Ovary (tissue), 3 donors: ENCODE measurements around the gene SPATA45.

Experiments used
- EP300 ChIP-seq: sonication (generic); formaldehyde crosslinking; IDR thresholded peaks from one replicate; pipeline ENCODE4 v1.6.1; 2017; ENCODE audit warnings: antibody characterized with exemption
- TF ChIP-seq, protein P1 (sequence below), 3 donors: fragments of 450-650 bp in 2 of 3; fragments of 200-600 bp in 1 of 3; IDR thresholded peaks; one replicate each; pipeline versions ENCODE4 v1.5.1 to v1.8.0; 2016 to 2022; ENCODE audit warnings: antibody characterized with exemption in 3 of 3, mild to moderate bottlenecking in 1 of 3
- donor health status: DM: no; HTN: no; CAD: no.

DNA sequence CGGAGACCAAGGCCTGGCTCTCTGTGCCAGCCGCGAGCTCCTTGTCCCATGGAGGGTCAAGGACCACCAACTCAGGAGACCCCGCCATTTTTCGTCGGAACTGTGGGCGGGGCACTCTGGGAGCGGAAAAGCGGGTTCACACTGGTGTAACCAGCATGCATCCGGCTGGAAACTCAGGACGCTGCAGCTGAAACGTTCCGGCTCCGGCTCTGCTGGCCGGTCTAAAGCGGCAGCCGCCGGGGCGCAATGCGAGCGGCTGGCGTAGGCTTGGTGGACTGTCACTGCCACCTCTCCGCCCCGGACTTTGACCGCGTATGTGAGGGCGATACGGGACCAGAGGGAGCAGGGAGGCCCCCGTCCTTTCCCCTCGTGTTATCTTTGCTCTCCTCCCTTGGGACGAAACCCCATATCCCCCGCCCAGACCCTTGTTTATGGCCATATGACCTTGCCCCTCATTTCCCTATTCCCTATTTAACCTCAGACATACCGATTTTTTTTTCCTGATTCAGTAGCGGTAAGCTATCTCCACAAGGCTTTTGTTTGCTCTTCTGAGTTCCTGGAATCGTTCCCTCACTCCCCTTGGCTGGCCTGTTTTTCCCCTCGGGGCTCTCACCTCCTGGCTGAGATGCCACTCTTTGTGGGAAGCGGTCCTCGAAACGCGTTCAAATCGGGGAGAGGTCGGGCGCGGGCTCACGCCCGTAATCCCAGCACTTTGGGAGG lies 55.6 kb downstream of the SPATA45 start, which contains the start of the genes NSL1 and TATDN3:
- TF ChIP-seq EP300: no peak
- TF ChIP-seq, protein P1, sequence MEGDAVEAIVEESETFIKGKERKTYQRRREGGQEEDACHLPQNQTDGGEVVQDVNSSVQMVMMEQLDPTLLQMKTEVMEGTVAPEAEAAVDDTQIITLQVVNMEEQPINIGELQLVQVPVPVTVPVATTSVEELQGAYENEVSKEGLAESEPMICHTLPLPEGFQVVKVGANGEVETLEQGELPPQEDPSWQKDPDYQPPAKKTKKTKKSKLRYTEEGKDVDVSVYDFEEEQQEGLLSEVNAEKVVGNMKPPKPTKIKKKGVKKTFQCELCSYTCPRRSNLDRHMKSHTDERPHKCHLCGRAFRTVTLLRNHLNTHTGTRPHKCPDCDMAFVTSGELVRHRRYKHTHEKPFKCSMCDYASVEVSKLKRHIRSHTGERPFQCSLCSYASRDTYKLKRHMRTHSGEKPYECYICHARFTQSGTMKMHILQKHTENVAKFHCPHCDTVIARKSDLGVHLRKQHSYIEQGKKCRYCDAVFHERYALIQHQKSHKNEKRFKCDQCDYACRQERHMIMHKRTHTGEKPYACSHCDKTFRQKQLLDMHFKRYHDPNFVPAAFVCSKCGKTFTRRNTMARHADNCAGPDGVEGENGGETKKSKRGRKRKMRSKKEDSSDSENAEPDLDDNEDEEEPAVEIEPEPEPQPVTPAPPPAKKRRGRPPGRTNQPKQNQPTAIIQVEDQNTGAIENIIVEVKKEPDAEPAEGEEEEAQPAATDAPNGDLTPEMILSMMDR (IDR thresholded peaks at IDR 0.05): no peak
